ENCODE data around the gene HGF. TPM values are rescaled to one million over a fixed set of nuclear protein-coding genes. Genes with fewer than 3 reads are reported as not detected.

HGF gene
- total RNA-seq, 1 donor from 2014 or later: 5.9 TPM

GRCh38 chr7:81719865-81720264 is 50.0 kb downstream of the HGF start:
- no peak for DNase-seq

- no peak for DNase-seq
Observed at GRCh38 chr7:81715984-81716588, 53.8 kb downstream of the HGF start.

- no peak for DNase-seq
Observed at GRCh38 chr7:81714306-81714705, 55.5 kb downstream of the HGF start.

GRCh38 chr7:81710751-81711150 is 59.1 kb downstream of the HGF start:
- DNase-seq: no peak

GRCh38 chr7:81709836-81710235 is 60.0 kb downstream of the HGF start:
- no peak for DNase-seq

- DNase-seq: no peak
Observed at GRCh38 chr7:81707966-81708365, 61.9 kb downstream of the HGF start.

- DNase-seq: no peak
Observed at GRCh38 chr7:81707196-81707595, 62.7 kb downstream of the HGF start.

- DNase-seq: no peak
Observed at GRCh38 chr7:81705206-81705605, 64.6 kb downstream of the HGF start.

- DNase-seq: no peak
Observed at GRCh38 chr7:81704595-81704994, 65.3 kb downstream of the HGF start.

- no peak for DNase-seq
Observed at GRCh38 chr7:81698965-81699364, 70.9 kb downstream of the HGF start.

- no peak for DNase-seq
Observed at GRCh38 chr7:81694711-81695110, 75.1 kb downstream of the HGF start.

- DNase-seq: no peak
Observed at GRCh38 chr7:81693894-81694293, 76.0 kb downstream of the HGF start.

- DNase-seq: no peak
Observed at GRCh38 chr7:81693080-81693479, 76.8 kb downstream of the HGF start.

- no peak for DNase-seq
Observed at GRCh38 chr7:81692146-81692905, 77.5 kb downstream of the HGF start.

GRCh38 chr7:81691199-81691821 is 78.5 kb downstream of the HGF start:
- DNase-seq: no peak

- no peak for DNase-seq
Observed at GRCh38 chr7:81690688-81691087, 79.2 kb downstream of the HGF start.

GRCh38 chr7:81690251-81690650 is 79.6 kb downstream of the HGF start:
- DNase-seq: no peak

- DNase-seq: no peak
Observed at GRCh38 chr7:81688622-81689411, 81.0 kb downstream of the HGF start.

GRCh38 chr7:81687062-81687461 is 82.8 kb downstream of the HGF start:
- DNase-seq: no peak

- no peak for DNase-seq
Observed at GRCh38 chr7:81685270-81685868, 84.5 kb downstream of the HGF start.

- DNase-seq: peak; percentile 73
Observed at GRCh38 chr7:81684514-81685269, 85.2 kb downstream of the HGF start.

GRCh38 chr7:81684033-81684432 is 85.8 kb downstream of the HGF start:
- DNase-seq: no peak
